HG03135 (cell line): ENCODE measurements around the gene RNPS1.

Experiments used
- ATAC-seq: cut with Tn5 transposase; IDR thresholded peaks from one replicate; pipeline ENCODE4 v1.9.1; 2021; ENCODE audit warnings: mild to moderate bottlenecking, moderate library complexity; ENCODE audit not compliant: unreplicated experiment

RNPS1 gene

DNA sequence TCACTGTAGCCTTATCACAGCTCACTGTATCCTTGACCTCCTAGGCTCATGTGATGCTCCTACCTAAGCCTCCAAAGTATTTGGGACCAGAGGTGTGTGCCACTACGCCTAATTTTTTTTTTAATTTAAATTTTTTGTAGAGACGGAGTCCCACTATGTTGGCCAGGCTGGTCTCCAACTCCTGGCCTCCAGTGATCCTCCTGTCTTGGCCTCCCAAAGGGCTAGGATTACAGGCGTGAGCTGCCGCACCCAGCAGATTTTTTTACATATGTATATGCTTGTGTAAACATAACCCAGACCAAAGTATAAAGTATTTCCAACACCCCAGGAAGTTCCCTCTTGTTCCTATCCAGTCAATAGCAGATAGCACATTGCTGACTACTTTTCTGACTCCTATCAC, 51.6 kb downstream of the RNPS1 start:
- ATAC-seq, result no peak

DNA sequence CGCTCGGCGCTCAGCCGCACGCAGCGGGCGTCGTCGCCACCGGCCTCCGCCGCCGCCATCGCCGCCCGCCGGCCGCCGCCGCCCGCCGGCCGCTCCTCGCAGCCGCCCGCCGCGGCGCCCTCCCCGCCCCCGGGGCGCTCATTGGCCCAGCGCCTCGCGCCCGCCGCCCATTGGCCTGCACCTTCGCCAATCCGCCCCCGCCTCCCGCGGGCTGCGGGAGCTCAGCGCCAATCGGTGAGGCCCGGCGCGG, 53.3 kb downstream of the RNPS1 start, which contains the start of gene PGP:
PGP (minus strand) TSS at position 122 of the 250 bp plus-strand sequence; CDS start at position 59, 63 bp downstream.
- ATAC-seq, result peak; percentile 74

DNA sequence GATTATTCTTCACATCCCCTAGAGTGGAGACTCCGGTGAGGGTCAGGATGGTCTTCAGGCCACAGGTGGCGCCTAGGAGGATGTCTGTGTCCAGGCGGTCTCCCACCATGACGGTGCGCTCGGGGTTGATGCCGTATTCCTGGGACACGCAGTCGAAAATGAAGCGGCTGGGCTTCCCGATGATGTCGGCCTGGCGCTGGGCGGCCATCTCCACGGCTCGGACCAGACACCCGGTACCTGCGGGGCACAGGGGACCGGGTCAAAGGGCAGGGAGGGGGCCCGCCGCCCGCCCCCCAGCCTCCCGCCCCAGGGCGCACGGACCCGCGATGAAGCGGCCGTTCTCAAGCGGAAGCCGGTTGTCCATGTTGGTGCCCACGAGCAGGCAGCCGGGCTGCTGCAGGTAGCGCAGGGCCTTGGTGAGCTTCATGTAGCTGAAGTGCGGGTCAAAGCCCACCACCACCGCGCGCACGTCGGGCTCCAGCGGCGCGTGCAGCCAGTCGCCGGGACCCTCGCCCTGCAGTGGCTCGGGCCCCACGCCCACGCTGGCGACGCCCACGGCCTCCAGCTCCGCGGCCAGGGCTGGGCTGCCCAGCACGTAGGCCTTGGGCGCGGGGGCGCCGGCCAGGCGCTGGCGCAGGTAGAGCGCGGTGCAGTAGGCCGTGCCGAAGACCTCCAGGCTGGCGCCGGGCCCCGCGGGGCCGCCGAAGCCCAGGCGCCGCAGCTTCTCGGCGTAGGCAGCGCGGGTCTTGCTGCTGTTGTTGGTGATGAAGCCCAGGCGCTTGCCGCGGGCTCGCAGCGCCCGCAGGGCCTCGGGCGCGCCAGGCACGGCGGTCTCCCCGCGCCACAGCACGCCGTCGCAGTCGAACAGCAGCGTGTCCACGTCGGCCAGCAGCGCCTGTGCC, 53.9 kb downstream of the RNPS1 start:
- peak; percentile 1 for ATAC-seq

DNA sequence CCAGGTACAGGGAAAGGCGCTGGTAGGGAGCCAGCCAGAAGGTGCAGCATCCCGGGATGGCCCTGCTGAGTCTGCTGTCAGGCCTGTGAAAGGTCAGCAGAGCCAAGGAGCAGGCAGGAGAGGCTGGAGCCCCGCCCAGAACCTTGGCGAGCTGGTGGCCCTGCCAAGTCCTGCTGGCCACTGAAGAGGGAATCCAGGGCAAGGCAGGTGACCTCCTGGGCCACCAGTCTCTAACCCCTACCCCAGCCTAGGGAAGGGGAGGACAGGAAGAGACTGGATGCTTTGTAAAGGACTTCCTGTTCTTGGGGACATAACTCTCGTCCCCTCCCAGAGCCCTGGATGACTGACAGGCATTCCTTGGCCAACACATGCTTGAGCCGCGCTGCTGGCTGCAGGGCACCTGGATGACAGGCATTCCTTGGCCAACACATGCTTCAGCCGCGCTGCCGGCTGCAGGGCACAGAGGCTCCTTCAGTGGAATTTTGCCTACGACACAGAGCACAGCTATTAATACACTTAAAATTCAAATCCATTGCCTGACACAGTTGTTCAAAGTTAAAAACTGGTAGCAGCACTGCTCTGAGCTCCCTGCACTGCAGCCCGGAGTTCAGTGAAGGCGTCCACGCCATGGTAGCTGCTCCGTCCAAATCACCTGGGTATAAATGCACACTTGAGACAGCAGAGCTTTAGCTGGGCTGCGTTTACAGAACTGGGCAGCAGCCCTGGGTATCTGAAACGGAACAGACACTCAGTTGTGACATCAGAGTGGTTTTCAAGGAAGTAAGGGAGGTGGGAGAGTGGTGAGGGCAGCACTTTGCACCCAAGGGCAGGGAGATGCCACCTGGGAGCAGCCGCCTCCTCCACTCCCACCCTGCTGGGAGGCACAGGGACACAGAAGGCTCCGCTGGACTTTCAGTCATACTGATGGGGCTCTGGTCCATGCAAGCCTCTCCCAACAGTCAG, 55.3 kb downstream of the RNPS1 start:
- no peak for ATAC-seq

DNA sequence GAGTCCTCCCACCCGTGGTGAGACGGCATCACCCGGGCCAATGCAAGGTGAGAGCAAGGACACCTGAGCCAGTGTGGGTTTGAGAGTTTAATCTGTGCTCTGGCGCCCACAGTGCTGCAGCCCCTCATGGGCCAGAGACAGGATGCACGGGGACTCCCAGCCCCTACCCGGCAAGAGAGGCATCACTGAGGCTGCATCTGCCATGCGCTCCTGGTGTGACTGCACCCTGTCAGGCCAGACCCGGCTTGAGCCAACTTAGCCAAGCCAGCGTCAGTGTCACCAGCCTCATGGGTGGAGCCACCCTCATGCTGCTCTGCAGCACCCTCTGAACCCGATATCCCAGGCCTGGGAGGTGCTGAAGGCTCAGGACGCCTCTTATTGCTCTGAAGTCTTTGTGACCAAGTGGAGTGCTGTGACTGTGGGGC, 56.0 kb downstream of the RNPS1 start:
- no peak for ATAC-seq

DNA sequence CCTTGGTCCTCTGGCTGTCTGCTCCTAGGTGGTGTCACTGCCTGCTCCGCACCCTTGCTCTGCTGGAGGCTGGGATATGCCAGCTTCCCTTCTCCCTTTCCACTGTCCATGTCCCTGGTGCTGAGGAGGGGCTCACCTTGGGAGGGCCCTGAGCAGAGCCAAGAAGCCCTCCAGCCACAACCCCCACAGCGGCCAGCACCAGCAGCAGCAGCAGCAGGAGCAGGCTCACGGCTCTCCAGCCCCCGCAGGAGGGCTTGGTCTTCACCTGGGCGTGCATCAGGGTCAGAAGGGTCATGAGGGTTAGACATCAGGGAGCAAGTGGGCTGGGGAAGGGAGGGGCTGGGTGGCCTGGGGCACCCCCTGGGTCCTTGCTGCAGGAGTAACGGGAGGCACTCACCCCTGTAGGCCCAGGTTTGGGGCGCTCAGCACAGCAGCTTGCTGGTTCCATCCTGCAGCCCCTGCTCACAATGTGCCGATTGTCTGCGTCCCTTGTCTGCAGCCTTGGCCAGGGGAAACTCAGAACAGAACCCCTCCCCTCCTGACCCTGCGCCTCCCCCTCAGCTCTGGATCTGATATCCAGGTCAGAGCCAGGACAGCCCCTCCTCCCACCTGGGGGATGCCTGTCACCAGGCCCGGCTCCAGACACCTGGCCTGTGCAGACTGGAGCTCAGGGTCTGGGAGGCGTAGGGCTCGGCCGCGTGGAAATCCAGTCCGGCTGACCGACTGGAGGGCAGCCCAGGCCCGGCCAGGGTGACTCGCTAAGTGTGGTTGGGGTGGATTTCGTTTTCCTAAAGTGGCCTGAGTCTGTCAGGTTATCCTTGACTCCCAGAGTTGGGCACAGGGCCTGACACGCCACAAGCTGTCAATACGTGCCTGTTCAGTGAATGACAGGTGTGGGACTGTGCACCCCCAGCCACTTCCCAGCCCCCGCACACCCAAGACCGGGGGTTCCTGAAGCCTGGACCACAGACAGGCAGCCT, 57.2 kb downstream of the RNPS1 start, which contains the start of gene BRICD5:
BRICD5 (minus strand) TSS at position 478 of the 980 bp plus-strand sequence; CDS start at position 448, 30 bp downstream.
- no peak for ATAC-seq

DNA sequence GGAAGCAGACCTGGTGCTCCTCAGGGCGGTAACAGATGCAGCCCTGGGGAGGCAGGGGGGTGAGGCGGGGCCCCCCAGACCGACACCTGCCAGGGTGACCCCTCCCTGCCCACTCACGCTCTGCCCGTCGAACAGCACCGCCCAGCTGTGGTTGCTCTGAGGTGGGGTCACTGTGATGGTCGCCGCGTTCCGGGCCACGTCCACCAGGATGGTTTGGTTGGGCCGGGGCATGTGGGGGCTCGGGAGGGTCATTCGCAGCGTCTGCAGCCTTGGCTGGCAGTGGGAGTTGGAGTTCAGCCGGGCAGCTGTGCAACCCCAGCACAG, 58.0 kb downstream of the RNPS1 start:
- no peak for ATAC-seq

DNA sequence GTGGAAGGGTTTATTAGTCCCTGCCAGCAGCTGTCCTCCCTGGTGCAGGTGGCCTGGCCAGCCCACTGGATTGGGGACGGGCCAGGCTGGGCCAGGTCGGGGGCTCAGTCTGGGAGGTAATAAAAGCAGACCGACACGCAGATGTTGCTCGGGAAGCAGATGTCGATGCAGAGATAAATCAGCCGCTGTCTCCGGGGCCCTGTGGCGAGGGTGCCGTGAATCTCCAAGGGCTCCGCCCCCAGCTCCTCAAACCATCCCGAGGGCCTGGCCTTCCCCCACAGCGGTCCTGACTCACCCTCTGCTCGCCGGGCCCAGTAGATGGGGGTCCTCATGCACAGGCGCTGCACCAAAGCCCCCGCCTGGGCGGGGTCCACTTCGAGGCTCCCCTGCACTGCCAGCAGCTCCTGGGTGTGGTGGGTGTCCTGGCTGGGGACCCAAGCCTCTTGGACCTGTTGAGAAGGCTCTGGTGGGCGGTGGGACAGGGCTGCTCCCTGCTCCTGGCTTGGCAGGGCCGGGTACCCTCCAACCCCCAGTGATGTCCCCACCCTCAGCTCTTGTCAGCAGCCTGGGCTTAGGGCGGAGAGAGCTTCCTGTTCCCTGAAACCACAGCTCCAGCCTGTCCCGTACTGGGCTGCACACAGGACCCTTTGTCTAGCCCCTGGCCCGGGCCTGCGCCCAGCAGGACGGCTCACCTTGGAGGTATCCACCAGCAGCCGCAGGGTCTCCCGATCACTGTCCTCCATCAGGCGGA, 58.5 kb downstream of the RNPS1 start:
- ATAC-seq, result no peak

DNA sequence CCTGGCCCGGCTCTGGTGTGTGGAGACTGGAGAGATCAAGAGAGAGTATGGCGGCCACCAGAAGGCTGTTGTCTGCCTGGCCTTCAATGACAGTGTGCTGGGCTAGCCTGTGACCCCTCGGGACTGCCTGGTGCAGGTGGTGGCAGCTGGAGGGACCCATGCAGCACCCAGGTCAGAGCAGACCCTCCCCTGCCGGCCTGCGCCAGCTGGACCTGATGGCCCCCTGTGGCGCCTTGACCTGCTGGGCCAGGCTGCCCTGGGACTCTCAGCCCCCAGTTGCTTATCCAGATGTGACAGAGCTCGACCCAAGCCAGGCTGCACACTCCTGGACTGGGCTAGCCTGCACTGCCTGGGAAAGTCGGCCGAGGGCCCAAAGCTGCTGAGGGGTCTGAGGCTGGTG, 59.2 kb downstream of the RNPS1 start:
- no peak for ATAC-seq

DNA sequence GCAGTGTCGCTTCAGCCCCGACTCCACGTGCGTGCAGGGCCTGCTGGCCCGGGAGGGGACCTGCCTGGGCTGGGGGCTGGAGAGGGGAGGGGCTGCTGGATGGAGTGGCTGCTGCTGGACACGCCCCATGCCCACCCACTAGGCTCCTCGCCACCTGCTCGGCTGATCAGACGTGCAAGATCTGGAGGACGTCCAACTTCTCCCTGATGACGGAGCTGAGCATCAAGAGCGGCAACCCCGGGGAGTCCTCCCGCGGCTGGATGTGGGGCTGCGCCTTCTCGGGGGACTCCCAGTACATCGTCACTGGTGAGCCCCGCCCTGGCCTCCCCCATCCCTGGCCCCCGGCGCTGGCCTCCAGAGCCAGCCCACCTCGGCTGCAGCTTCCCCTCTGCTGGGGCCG, 59.6 kb downstream of the RNPS1 start:
- ATAC-seq, result no peak

DNA sequence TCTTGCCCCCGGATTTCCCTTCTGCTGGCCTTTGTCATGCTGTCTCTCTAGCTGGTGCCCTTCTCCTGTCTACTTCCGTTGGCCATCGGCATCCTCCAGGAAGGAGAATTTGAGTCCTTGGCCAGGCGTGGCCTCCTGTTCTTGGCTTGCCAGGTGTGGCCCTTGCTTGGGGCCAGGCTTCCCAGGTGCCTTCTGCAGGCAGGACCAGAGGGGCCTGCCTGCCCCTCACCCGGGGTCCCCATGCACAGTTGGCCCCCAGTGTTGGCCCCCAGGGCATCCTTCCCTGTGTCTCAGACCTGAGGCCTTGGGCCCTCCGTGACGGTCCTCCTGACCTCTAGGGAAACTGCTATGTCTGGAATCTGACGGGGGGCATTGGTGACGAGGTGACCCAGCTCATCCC, 60.1 kb downstream of the RNPS1 start:
- no peak for ATAC-seq

DNA sequence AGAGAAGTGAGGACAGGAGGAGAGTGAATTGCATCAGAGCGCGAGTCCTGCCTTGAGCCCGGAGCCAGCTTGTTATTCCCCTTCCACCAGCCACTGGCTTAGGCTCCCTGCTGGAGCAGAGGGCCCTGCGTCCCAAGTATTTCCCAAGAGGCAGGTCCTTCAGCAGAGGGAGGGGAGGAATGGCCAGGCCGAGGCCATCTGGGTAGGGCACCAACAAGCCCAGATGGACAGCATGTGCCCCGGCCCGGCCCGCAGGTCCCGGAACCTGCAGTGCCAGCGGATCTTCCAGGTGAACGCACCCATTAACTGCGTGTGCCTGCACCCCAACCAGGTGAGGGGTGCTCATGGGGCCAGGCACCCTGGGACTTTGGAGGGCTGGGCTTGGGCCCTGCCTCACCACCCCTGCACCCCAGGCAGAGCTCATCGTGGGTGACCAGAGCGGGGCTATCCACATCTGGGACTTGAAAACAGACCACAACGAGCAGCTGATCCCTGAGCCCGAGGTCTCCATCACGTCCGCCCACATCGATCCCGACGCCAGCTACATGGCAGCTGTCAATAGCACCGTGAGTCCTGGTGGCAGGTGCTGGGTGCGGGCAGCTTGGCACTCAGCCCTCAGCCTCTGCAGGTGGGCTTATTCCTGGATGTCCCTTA, 61.0 kb downstream of the RNPS1 start:
- ATAC-seq, result no peak

DNA sequence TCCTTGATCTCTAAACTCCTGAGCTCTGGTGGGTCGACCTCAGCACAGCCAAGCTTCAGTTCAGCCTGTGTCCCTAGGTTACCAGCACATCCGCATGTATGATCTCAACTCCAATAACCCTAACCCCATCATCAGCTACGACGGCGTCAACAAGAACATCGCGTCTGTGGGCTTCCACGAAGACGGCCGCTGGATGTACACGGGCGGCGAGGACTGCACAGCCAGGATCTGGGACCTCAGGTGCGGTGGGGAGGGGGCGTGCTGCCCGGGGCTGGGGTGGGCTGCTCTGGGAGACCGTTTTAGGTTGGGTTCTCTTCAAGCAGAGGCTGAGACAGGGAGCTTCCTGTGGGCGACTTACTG, 61.5 kb downstream of the RNPS1 start:
- ATAC-seq, result no peak

DNA sequence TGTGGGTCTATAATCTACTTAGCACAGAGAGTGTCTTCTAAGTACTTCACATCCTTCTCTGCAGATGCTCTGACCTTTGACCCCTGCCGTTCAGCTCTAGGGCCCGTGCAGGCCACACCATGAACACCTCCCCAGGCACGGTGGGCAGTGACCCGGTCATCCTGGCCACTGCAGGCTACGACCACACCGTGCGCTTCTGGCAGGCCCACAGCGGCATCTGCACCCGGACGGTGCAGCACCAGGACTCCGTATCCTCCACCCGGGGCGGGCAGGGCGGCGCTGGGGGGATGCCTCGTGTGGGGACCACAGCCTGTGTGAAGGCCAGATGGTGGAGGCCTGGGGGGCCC, 62.0 kb downstream of the RNPS1 start:
- peak; percentile 3 for ATAC-seq

DNA sequence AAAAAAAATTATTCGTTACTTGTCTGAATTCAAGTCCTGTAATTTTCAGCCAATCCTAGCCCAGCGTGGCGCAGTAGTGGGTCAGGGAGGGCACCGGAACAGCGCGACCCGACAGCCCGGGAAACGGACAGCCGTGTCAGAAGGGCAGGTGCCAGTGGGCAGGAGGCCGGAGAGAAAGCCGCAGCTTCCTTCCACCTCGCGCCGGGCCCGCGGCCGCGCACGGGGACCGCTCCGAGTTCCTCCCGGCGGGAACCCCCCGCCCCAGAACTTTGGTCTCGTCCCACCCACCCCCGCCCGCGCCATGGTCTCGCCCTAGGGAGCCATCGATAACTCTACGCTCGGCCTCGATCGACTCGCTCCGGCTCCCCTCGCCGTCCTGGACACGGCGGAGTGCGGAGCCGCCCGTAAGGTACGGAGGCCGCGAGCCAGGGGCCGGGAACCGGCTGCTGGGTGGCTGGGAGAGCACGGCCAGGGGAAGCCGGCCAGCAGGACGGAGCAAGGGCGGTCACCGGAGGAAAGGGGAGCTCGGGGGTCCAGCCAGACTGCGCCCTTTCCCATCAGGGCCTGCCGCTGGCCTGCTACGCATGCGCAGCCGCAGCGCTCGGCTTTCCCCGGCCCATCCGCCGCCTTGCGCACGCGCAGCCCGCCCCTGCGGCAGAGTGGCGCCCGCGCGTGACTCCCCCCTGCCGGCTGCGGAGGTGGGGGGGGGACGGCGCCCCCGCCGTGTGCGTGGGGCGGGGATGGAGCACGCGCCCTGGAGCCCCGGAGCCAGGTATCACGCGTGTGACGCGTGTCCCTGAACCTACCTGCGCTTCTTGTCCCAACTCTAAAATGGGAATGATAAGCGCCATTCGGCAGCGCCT, 62.6 kb downstream of the RNPS1 start, which contains the start of gene MLST8:
MLST8 (plus strand) TSS at position 351 of the 863 bp plus-strand sequence. CDS start 632 bp downstream, outside the sequence.
- ATAC-seq, result peak; percentile 71

DNA sequence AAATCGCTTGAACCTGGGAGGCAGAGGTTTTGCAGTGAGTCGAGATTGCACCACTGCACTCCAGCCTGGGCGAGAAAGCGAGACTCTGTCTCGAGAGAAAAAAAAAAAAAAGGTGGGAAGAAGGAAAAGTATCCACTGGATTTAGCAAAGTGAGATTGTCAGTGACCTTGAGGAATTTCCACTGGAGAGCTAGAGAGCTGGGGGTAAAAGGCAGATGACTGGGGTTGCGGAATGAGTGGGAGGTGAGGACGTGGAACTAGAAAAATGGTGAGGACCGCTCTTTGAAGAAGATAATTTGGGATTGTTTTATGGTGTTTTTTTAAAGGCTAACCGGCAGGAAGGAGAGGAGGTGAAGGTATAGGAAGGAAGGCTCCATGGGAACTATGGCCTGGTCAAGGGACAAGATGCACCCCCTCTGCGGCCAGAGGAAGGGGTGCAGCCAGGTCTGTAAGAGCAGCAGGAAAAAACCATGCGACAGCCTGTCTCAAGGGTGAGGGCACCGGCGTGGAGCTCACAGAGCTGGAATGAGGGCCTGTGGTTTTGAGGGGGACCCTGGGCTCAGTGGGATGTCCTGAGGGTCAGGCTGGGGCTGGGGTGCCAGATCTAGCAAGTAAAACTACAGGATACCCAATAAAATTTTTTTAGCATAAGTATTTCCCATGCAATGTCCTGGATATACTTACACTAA, 63.4 kb downstream of the RNPS1 start:
- ATAC-seq, result no peak
